Measurements from ENCODE around the gene ASIC2. TPM values are rescaled to one million over a fixed set of nuclear protein-coding genes. Genes with fewer than 3 reads are reported as not detected.

ASIC2 gene
- 0.09 TPM in 1 of 2 replicates, not detected in the other for total RNA-seq

GRCh38 chr17:33292981-33293867, at the start of gene ASIC2:
ASIC2 (minus strand) TSS chr17:33293295.

Measured in endothelial cell of coronary artery (primary cell).